T47D (cell line): ENCODE results near the gene AUTS2.
A peak's percentile ranks its signal among the peaks of the same experiment; 100 is the strongest.

Experiments used
- DNase-seq, 2 experiments: peaks; one replicate each; pipeline versions ENCODE4 v3.0.0 to v3.0.0-alpha.2; 2011 to 2012; ENCODE audit warnings: low read depth in 1 of 2, low spot score in 1 of 2
- JUND ChIP-seq: IDR thresholded peaks from 2 replicates; pipeline ENCODE4 v1.6.1; 2012; ENCODE audit warnings: low read depth
- in situ Hi-C: cut with HindIII; loops from 2 replicates; pipeline ENCODE4 v1.10.0; 2016; ENCODE audit warnings: low sequenced_read_pairs, low pct_unique_long_range_greater_than_20kb

Gene AUTS2

DNA sequence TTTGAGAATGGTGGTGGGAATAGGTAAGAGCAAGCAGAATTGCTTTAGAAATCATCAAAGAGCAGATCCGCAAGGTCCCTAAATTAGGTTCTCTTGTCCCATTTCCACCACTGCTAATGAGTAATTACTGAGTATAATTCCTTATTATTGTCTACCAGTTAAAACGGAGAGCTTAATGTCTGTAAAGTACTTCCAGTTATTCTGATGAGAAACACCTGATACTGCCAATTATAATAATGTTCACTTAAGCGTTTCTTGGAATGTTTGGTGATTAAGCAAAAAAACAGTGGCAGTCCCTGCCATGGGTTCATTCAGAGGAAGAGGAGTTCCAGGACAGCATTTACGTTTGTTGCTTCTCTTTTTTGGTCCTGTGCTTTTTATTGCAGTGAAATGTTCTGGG, 1175.1 kb downstream of the AUTS2 start:
- in situ Hi-C loops, result no loop called here
- DNase-seq, result no peak
- no peak for TF ChIP-seq JUND

DNA sequence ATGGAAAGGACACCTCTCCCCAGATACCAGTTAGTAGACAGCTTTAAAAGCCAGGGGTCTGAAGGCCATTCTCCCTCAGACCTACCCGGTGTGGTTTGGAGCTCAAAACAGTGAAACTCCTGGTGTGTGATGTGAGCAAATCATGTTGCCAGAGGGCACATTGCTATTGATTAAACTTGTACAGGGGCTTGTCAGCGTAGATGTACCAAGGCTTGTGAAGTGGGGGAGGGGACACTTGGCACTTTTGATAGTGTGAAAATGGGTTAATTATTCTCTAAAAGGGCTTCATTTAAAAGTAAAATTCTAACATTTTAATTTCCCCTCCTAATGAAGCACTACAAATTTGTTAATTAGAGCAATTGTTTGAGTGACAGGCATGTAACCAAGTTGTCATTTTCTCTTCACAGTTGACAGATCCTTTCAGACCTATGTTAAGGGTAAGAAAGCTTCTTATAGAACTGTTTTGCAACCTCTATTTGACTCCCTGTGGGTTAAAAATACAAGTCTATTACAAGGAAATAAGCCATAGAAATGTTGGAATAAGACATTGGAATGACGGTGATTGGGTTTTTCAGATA, 1176.8 kb downstream of the AUTS2 start:
- no peak for TF ChIP-seq JUND
- in situ Hi-C loops, result no loop called here
- DNase-seq, result no peak

DNA sequence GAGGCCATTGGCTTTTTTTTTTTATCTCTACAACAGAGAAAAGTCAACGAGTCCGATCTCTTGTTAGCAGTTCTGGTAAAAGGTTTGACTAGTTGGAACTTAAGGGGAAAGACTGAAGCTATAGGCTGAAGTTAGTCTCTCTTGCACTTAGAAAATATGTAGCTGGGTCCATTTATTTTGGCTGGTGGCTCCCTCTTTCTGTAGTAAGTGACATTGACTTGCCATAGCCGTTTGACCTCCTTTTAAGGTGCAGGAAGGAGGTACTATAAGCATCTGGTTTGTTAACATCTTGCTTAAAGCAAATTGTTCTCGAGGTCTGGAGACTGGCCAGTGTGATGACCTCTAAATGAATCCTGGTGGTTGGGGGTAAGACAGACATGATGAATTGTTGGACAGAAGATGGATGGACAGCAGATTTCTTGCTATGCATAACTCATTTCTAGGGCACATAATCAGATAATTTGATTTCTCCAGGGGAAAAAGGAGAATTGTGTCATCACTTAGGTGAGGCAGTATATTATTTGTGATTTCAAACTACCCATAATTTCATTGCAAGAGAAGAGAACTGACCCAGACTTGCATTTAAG, 1177.4 kb downstream of the AUTS2 start:
- in situ Hi-C loops, result no loop called here
- DNase-seq, result peak; percentile 55 to 87
- no peak for TF ChIP-seq JUND

DNA sequence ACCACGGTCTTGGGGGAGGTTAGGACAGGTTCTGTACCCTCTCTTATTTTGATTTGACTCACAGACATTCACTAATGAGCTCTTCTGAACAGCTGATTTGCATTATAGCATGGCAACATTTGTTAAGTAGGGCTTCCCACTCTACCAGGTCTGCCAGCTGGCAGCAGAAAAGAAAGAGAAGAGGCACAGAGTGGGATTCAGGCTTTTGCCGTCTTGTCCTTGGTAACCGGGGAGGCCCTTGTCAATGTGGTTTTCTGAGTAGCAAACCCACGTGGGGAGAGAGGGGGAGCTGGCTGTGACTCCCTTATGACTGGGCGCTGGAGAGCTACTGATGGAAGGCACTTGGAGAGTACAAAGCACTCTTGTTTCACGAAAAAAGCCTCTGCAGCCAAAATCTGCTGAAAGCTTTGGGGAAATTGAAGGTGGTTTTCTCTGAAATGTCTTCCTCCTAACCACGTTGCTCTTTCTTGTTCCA, 1178.4 kb downstream of the AUTS2 start:
- TF ChIP-seq JUND, result no peak
- no peak for DNase-seq
- in situ Hi-C loops, result no loop called here

DNA sequence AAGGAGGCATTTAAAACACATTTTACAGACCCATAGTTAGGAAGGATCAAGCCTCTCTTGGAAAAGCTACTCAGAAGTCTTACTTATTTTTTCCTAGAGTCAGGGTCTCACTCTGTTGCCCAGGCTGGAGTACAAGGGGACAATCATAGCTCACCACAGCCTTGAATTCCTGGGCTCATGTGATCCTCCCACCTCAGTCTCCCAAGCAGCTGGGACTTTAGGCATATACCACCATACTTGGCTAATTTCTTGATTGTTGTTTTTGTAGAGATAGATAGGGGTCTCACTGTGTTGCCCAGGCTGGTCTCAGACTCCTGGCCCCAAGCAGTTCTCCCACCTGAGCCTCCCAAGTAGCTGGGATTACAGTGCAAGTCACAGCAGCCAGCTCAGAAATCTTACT, 1179.0 kb downstream of the AUTS2 start:
- TF ChIP-seq JUND, result no peak
- in situ Hi-C loops, result no loop called here
- DNase-seq, result no peak

DNA sequence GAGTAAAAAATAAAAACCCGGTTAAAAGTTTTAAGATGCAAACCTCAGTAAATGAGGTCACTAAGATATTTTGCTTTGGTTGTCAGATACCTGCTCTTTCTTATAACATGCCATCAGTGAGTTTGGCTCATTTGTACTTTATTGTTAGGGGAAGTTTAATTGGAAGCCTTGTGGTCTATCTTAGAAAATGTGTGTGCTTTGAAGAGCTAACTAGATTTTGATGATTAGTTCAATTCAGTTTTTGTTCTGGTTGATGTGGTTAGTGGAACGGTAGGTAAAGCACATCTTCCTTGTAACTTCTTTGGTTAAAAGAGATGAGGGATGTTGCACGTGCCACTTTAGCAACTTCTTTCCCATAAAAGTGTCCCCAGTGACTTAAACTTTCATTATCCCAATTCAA, 1180.3 kb downstream of the AUTS2 start:
- TF ChIP-seq JUND, result no peak
- in situ Hi-C loops, result no loop called here
- no peak for DNase-seq

DNA sequence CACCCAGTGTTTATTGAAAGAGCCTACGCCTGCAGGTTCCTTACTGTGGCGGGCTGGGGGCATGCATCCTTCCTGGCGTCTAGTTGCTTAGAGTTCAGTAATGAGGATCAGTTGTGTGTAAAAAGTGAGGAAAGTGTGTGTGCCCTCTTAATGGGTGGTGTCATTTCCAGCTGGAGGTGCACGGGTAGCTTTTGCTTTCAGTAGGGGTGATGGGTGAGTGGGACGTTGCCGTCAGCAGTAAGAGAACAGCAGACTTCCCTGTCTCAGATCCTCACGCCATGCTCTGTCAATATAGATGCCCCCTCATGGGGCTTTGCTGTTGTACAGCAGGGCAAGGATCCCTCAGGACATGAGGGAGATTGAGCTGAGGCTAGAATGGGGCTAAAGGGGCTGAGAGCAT, 1181.0 kb downstream of the AUTS2 start:
- DNase-seq, result no peak
- TF ChIP-seq JUND, result no peak
- in situ Hi-C loops, result no loop called here

DNA sequence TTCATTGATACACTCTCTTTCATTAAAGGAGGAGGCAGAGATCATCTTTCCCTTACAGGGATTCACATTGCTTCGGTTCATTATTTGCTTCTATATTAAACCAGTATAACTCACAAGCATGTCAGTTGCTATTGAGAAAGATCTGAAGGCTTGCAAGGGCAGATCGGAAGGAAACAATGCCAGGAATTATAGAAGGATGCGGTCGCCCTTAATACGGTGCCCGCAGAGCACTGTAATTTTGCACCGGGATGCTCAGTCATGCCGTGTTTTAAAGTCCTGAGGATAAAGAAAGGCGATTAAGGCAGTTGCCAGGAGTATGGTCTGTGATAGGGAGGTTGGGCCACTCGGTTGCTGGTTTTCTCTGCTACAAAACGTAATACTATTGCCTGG, 1183.6 kb downstream of the AUTS2 start:
- in situ Hi-C loops, result no loop called here
- no peak for DNase-seq
- no peak for TF ChIP-seq JUND

DNA sequence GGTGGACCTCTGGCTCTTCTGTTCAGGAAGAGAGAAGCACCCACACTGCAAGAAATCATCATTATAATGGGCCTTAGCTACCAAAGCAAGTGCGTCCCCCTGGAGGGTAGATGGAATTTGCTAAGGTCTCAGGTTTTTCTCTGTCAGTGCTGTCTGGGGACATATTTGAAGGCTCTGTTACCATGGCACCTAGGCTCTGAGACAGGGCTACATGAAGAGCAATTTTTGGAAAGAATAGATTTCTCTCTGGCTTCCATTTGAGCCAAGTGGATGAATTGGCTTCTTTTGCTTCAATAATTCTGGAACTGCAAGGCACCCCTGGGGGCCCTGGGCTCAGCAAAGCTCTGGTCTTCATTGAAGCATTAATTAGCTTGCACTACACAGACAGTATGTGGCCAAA, 1184.5 kb downstream of the AUTS2 start:
- no peak for TF ChIP-seq JUND
- in situ Hi-C loops, result no loop called here
- no peak for DNase-seq

DNA sequence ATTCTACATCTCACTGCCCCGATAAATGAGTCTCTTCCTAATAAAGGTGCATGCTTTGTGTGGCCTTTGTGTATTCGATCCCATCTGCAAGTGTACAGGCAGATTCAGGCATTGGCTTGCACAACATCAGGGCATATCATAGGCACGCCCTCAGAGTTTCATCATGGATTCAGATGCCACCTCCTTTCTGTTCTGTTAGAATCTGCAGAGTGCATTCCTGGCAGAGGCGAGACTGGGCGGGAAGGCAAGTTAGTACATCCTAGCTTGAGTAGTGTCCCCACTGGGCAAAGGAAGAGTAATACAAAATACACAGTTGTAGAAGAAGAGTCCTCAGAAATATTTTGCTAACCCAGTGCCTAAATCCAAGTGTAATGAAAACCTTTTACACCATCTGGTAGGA, 1187.2 kb downstream of the AUTS2 start:
- no peak for DNase-seq
- in situ Hi-C loops, result no loop called here
- TF ChIP-seq JUND, result no peak

DNA sequence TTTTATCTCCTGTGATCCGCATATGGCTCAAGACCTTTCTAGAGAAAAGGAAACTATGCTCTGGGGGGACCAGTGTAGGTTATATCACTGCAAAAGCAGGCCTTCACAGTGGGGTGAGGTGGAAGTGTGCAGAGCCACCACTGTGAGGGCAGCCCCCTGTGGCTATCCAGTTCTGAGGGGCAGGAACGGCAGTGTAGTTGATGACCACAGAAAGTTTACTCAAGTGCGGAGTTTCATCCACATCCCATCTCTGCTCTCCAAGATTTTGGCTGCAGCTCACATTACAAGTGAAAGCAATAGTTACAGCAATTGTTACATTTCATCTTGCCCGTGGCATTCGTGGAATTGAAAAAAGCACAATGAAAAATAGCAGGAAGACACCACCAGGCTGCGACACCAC, 1187.8 kb downstream of the AUTS2 start:
- no peak for TF ChIP-seq JUND
- DNase-seq, result no peak
- in situ Hi-C loops, result no loop called here

DNA sequence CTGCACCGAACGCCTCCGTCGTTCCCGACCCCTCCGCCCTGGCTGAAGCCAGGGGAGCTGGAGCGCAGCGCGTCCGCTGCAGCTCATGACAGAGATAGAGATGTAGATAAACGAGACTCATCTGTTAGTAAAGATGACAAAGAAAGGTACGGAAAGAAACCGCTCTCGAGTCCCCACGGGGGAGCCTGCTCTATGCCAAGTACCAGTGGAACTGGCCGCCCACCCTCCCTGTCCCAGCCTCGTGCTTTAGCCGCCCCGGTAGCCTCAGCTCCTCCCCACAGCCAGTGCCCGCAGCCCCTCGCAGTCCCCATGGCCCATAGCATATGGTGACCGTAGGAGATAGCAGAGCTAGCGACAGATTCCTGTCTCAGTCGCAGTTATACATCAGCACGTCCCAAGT, 1189.0 kb downstream of the AUTS2 start:
- no peak for DNase-seq
- no peak for TF ChIP-seq JUND
- in situ Hi-C loops, result no loop called here

DNA sequence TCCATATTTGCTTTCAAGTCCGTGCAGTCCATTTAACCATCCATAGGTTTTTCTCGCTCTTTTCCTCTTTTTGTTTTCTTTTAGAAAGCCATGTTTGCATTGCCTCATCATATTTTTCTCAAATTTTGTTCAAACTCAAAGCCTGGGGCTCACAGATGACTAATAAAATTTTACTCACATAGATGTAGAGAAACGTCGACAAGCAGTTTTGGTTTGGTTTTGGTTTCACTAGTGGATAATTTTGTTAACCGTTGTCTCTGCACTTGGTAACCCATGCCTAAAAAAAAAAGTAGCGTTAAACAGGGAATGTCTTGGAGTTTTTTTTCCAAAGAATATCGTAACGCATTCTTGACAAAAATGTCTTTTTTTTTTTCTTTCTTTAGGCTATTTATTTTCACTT, 1189.5 kb downstream of the AUTS2 start:
- TF ChIP-seq JUND, result no peak
- in situ Hi-C loops, result no loop called here
- DNase-seq, result no peak

DNA sequence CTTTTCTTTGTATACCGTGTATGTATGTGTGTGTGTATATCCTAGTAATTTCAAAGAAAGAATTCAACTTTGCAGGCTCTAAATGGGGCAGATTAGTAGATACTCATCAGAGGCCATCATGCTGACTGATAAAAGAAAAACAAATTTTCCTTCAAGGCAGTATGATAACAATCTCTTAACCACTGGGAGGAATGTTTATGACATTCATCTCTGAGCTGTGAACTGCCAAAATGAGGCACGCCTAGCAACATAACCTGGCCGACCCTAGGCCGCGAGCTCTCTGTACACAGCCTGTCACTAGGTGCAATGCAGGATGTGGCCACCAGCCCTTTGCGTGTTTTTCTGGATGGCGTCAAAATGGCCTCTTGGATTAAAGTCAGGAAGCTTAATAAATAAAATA, 1190.0 kb downstream of the AUTS2 start:
- DNase-seq, result peak; percentile 85 to 90
- in situ Hi-C loops, result no loop called here
- TF ChIP-seq JUND, result peak; percentile 93
